SK-N-SH (cell line): ENCODE data around the gene UBXN10. TPM values are rescaled to one million over a fixed set of nuclear protein-coding genes. Genes with fewer than 3 reads are reported as not detected.

Experiments
- CTCF ChIA-PET: fragments of 300-600, 350-600 bp; formaldehyde crosslinking; extraction: SDS; loops from one replicate; lab custom pipeline; 2021; lab: Yijun Ruan, JAX
- POLR2A ChIA-PET: fragments of 350-600 bp; sonication (Branson Sonifier 250); formaldehyde crosslinking; extraction: SDS; loops from one replicate; lab custom pipeline; 2020; ENCODE audit warnings: antibody characterized with exemption, inconsistent platforms; lab: Yijun Ruan, JAX
- DNase-seq: peaks from one replicate; pipeline ENCODE4 v3.0.0; 2012
- H2AFZ ChIP-seq: fragments of 200-600 bp; sonication (generic); 2 replicates; pipeline ENCODE4 v1.8.1; 2016; ENCODE audit warnings: antibody characterized with exemption, mild to moderate bottlenecking, low read depth
- H3F3A ChIP-seq: fragments of 200-600 bp; sonication (generic); replicated peaks from 2 replicates; pipeline ENCODE3; 2016; ENCODE audit warnings: antibody characterized with exemption, mild to moderate bottlenecking; ENCODE audit not compliant: insufficient read depth
- H3K27ac ChIP-seq, 2 experiments: fragments of 200-500 bp in 1 of 2; fragments of 200-600 bp in 1 of 2; sonication (Bioruptor generic) in 1 of 2; sonication (generic), shearing (Covaris generic) in 1 of 2; 2 replicates each; pipeline versions ENCODE4 v1.5.1 to v1.6.1; 2014 to 2016; ENCODE audit warnings: low read depth in 2 of 2, inconsistent platforms in 1 of 2, low read length in 1 of 2, mild to moderate bottlenecking in 1 of 2, mixed read lengths in 1 of 2
- H3K27me3 ChIP-seq: fragments of 200-600 bp; sonication (generic), shearing (Covaris generic); 2 replicates; pipeline ENCODE4 v1.6.1; 2016; ENCODE audit warnings: mixed run types; ENCODE audit not compliant: insufficient read depth
- H3K36me3 ChIP-seq, 2 experiments: fragments of 200-500 bp in 1 of 2; fragments of 200-600 bp in 1 of 2; sonication (Bioruptor generic) in 1 of 2; sonication (generic) in 1 of 2; replicated peaks in 1 of 2; 2 replicates each; pipeline versions ENCODE3 to v1.5.1; 2014 to 2016; ENCODE audit warnings: low read length in 1 of 2, mild to moderate bottlenecking in 1 of 2; ENCODE audit not compliant: insufficient read depth in 2 of 2, control insufficient read depth in 1 of 2
- H3K4me1 ChIP-seq, 2 experiments: fragments of 200-500 bp in 1 of 2; fragments of 200-600 bp in 1 of 2; sonication (Bioruptor generic) in 1 of 2; sonication (generic), shearing (Covaris generic) in 1 of 2; 2 replicates each; pipeline versions ENCODE4 v1.5.1 to v1.6.1; 2014 to 2016; ENCODE audit warnings: low read depth in 1 of 2, low read length in 1 of 2, mixed run types in 1 of 2; ENCODE audit not compliant: insufficient read depth in 2 of 2, control insufficient read depth in 1 of 2
- H3K4me2 ChIP-seq: fragments of 200-600 bp; sonication (generic), shearing (Covaris generic); 2 replicates; pipeline ENCODE4 v1.6.1; 2017; ENCODE audit warnings: mixed run types
- H3K4me3 ChIP-seq, 2 experiments: fragments of 200-500 bp in 1 of 2; fragments of 200-600 bp in 1 of 2; sonication (Bioruptor generic) in 1 of 2; sonication (generic), shearing (Covaris generic) in 1 of 2; 2 replicates each; pipeline versions ENCODE4 v1.5.1 to v1.8.1; 2014 to 2016; ENCODE audit warnings: low read depth in 2 of 2, inconsistent platforms in 1 of 2, low read length in 1 of 2, mild to moderate bottlenecking in 1 of 2, mixed read lengths in 1 of 2, moderate library complexity in 1 of 2
- H3K79me2 ChIP-seq: fragments of 200-600 bp; sonication (generic); 2 replicates; pipeline ENCODE4 v1.8.1; 2017; ENCODE audit warnings: mild to moderate bottlenecking; ENCODE audit not compliant: insufficient read depth
- H3K9ac ChIP-seq: fragments of 200-600 bp; sonication (generic); 2 replicates; pipeline ENCODE4 v1.6.1; 2017; ENCODE audit warnings: mixed run types
- H3K9me2 ChIP-seq: fragments of 200-600 bp; sonication (generic); 2 replicates; pipeline ENCODE4 v1.6.1; 2017; ENCODE audit warnings: mixed run types
- H3K9me3 ChIP-seq: fragments of 200-600 bp; sonication (generic); 2 replicates; pipeline ENCODE4 v1.6.1; 2017; ENCODE audit warnings: mixed run types, mild to moderate bottlenecking, moderate library complexity
- H4K20me1 ChIP-seq: fragments of 200-600 bp; sonication (generic); 2 replicates; pipeline ENCODE4 v1.6.1; 2017; ENCODE audit warnings: mild to moderate bottlenecking, mixed run types; ENCODE audit not compliant: insufficient read depth
- EP300 ChIP-seq, 2 experiments: IDR thresholded peaks; 2 replicates each; pipeline versions ENCODE4 v1.4.0 to v1.6.1; 2012; ENCODE audit warnings: borderline replicate concordance in 1 of 2, low read depth in 1 of 2, low read length in 1 of 2
- EZH2phosphoT487 ChIP-seq: fragments of 200-600 bp; sonication (generic); IDR thresholded peaks from 2 replicates; pipeline ENCODE4 v1.6.1; 2017; ENCODE audit warnings: low read depth, mixed run types, mild to moderate bottlenecking, antibody characterized with exemption, moderate library complexity, borderline replicate concordance
- FOSL2 ChIP-seq: IDR thresholded peaks from 2 replicates; pipeline ENCODE4 v1.4.0; 2012; ENCODE audit warnings: low read depth, mild to moderate bottlenecking, moderate library complexity, borderline replicate concordance
- FOXM1 ChIP-seq: IDR thresholded peaks from 2 replicates; pipeline ENCODE4 v1.4.0; 2012; ENCODE audit warnings: low read depth, mild to moderate bottlenecking
- GATA2 ChIP-seq: sonication (generic); formaldehyde crosslinking; IDR thresholded peaks from 2 replicates; pipeline ENCODE4 v1.5.0; 2020; ENCODE audit warnings: mild to moderate bottlenecking, missing genetic modification reagents
- MAX ChIP-seq: IDR thresholded peaks from 2 replicates; pipeline ENCODE4 v1.4.0; 2012; ENCODE audit warnings: low read depth
- MEF2A ChIP-seq: IDR thresholded peaks from 2 replicates; pipeline ENCODE4 v1.4.0; 2012; ENCODE audit warnings: low read depth, borderline replicate concordance
- MXI1 ChIP-seq: IDR thresholded peaks from 2 replicates; pipeline ENCODE4 v1.6.1; 2012; ENCODE audit warnings: mild to moderate bottlenecking, low read depth, low read length, improper control_type of control experiment
- NFIC ChIP-seq: IDR thresholded peaks from 2 replicates; pipeline ENCODE4 v1.4.0; 2012; ENCODE audit warnings: borderline replicate concordance
- RAD21 ChIP-seq: IDR thresholded peaks from 2 replicates; pipeline ENCODE4 v1.6.1; 2012; ENCODE audit warnings: mild to moderate bottlenecking, low read length
- RFX5 ChIP-seq: IDR thresholded peaks from 2 replicates; pipeline ENCODE4 v1.6.1; 2012; ENCODE audit warnings: mild to moderate bottlenecking, improper control_type of control experiment, low read length
- SIN3A ChIP-seq: IDR thresholded peaks from 2 replicates; pipeline ENCODE4 v1.6.1; 2012; ENCODE audit warnings: low read depth, mild to moderate bottlenecking, low read length, moderate library complexity, borderline replicate concordance
- USF2 ChIP-seq: fragments of 150-350 bp; IDR thresholded peaks from 2 replicates; pipeline ENCODE4 v1.6.1; 2017; ENCODE audit warnings: antibody characterized with exemption, low read length, low read depth, borderline replicate concordance
- WGBS: methylation state at CpG from one replicate; pipeline ENCODE4 v1.1.6; 2017; ENCODE audit warnings: low lambda C conversion rate; 5-methylcytosine and 5-hydroxymethylcytosine counted together
- polyA plus RNA-seq, 3 experiments: library from polyadenylated mRNA; depleted of rRNA; stranded (reverse); fragments of >200 nt; gene quantifications; 2 replicates each; pipeline ENCODE4 v1.2.3, GENCODE V29; 2012
- TF ChIP-seq, protein P1 (sequence below): fragments of 150-350 bp; IDR thresholded peaks from 2 replicates; pipeline ENCODE4 v1.6.1; 2016; ENCODE audit warnings: mild to moderate bottlenecking, low read depth, low read length
- TF ChIP-seq, protein P2 (sequence below): IDR thresholded peaks from 2 replicates; pipeline ENCODE4 v1.6.1; 2012; ENCODE audit warnings: mild to moderate bottlenecking, low read depth, low read length, moderate library complexity

Gene UBXN10
- polyA plus RNA-seq, 1 of the 3 experiments (the other 2 are of a cell fraction) = not detected

DNA sequence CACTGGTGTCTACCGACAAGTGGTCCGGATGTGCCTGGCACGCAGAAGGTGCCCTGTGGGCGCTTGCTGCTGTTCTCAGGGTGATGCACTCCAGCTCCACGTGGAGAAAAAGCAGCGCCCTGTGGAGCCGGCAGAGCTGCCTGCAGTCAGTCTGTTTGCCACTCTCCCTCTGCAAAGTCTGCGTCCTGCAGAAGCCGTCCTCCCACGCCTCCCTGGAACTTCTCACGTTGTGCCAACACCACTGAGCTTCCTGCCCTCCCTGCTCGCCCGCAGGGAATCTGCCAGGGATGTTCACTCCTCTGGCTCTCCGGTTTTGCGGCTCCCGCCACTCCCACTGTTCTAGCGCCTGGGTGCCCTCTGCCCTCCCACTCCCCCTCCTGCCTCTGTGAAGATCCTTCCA is 19.8 kb upstream of the UBXN10 start:
- WGBS = 15% methylated on average over 7 of the region's 17 CpGs

More for the DNA sequence above, 19.8 kb upstream of the UBXN10 start:
- Histone ChIP-seq H3K9ac (no peak overlapping the region), H4K20me1 (no peaks in the 10 kb centered on the region), H3K9me3 (no peaks in the 10 kb centered on the region), H2AFZ (no peak overlapping the region), H3K27ac (no peak overlapping the region), H3K27me3 (no peaks in the 10 kb centered on the region; the same call in 1 of the 2 replicates), H3K4me1 (no peaks in the 10 kb centered on the region; a peak in 1 of 4 replicates), H3K36me3 (no peaks in the 10 kb centered on the region), H3K4me3 (no peak overlapping the region), H3F3A (no peaks in the 10 kb centered on the region), H3K4me2 (no peak overlapping the region), H3K79me2 (no peaks in the 10 kb centered on the region), H3K9me2 (no peaks in the 10 kb centered on the region)
- POLR2A ChIA-PET = no interaction called here
- TF ChIP-seq RAD21 = no peak
- TF ChIP-seq MAX = no peak
- TF ChIP-seq, protein P1, sequence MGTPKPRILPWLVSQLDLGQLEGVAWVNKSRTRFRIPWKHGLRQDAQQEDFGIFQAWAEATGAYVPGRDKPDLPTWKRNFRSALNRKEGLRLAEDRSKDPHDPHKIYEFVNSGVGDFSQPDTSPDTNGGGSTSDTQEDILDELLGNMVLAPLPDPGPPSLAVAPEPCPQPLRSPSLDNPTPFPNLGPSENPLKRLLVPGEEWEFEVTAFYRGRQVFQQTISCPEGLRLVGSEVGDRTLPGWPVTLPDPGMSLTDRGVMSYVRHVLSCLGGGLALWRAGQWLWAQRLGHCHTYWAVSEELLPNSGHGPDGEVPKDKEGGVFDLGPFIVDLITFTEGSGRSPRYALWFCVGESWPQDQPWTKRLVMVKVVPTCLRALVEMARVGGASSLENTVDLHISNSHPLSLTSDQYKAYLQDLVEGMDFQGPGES = no peak
- no peak for TF ChIP-seq RFX5
- TF ChIP-seq EZH2phosphoT487 = no peak
- no peak for TF ChIP-seq SIN3A
- TF ChIP-seq NFIC = no peak
- TF ChIP-seq MXI1 = no peak
- TF ChIP-seq USF2 = no peak
- no peak for TF ChIP-seq GATA2 (CRISPR knock-in tag)
- TF ChIP-seq, protein P2, sequence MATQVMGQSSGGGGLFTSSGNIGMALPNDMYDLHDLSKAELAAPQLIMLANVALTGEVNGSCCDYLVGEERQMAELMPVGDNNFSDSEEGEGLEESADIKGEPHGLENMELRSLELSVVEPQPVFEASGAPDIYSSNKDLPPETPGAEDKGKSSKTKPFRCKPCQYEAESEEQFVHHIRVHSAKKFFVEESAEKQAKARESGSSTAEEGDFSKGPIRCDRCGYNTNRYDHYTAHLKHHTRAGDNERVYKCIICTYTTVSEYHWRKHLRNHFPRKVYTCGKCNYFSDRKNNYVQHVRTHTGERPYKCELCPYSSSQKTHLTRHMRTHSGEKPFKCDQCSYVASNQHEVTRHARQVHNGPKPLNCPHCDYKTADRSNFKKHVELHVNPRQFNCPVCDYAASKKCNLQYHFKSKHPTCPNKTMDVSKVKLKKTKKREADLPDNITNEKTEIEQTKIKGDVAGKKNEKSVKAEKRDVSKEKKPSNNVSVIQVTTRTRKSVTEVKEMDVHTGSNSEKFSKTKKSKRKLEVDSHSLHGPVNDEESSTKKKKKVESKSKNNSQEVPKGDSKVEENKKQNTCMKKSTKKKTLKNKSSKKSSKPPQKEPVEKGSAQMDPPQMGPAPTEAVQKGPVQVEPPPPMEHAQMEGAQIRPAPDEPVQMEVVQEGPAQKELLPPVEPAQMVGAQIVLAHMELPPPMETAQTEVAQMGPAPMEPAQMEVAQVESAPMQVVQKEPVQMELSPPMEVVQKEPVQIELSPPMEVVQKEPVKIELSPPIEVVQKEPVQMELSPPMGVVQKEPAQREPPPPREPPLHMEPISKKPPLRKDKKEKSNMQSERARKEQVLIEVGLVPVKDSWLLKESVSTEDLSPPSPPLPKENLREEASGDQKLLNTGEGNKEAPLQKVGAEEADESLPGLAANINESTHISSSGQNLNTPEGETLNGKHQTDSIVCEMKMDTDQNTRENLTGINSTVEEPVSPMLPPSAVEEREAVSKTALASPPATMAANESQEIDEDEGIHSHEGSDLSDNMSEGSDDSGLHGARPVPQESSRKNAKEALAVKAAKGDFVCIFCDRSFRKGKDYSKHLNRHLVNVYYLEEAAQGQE = no peak
- no peak for TF ChIP-seq MEF2A
- no peak for TF ChIP-seq FOXM1
- no peak for TF ChIP-seq EP300 (IDR thresholded peaks at IDR 0.05; ENCODE audit: borderline replicate concordance in 1 of 2, low read depth in 1 of 2, low read length in 1 of 2)
- TF ChIP-seq FOSL2 = no peak
- DNase-seq = peak; percentile 49
- CTCF ChIA-PET = interaction anchor here (0.6 to 8.5 kb wide), 17 partner anchors 8 to 328 kb away, joined by 3 to 75 read pairs (median 4); no protein-coding TSS in a partner anchor
